IPS-NIHi7 (cell line): Measurements from ENCODE around the gene SLC4A5.
A peak's percentile ranks its signal among the peaks of the same experiment; 100 is the strongest.

Experiments
- DNase-seq: peaks from one replicate; pipeline ENCODE4 v3.0.0; 2012; ENCODE audit warnings: mixed read lengths; ENCODE audit errors: extremely low spot score

Gene SLC4A5, protein sequence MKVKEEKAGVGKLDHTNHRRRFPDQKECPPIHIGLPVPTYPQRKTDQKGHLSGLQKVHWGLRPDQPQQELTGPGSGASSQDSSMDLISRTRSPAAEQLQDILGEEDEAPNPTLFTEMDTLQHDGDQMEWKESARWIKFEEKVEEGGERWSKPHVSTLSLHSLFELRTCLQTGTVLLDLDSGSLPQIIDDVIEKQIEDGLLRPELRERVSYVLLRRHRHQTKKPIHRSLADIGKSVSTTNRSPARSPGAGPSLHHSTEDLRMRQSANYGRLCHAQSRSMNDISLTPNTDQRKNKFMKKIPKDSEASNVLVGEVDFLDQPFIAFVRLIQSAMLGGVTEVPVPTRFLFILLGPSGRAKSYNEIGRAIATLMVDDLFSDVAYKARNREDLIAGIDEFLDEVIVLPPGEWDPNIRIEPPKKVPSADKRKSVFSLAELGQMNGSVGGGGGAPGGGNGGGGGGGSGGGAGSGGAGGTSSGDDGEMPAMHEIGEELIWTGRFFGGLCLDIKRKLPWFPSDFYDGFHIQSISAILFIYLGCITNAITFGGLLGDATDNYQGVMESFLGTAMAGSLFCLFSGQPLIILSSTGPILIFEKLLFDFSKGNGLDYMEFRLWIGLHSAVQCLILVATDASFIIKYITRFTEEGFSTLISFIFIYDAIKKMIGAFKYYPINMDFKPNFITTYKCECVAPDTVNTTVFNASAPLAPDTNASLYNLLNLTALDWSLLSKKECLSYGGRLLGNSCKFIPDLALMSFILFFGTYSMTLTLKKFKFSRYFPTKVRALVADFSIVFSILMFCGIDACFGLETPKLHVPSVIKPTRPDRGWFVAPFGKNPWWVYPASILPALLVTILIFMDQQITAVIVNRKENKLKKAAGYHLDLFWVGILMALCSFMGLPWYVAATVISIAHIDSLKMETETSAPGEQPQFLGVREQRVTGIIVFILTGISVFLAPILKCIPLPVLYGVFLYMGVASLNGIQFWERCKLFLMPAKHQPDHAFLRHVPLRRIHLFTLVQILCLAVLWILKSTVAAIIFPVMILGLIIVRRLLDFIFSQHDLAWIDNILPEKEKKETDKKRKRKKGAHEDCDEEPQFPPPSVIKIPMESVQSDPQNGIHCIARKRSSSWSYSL

DNA sequence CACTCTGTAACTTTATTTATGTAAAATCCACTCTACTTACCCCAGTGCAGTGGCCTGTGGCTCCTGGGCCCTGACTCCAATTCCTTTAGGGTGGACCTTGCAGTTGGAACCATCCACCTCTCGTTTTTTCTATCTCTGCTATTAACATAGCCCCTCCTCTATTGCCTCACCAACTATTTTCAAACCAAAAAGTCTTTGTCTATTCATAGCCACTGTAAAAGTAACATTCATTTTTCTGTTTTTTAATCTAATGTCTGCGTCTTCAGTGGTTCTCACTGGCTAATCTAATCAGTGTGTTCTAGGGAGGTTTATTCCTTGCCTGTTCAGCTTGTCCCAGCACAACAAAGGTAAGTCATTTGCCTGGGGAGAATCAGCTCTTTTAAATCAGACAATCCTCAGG, at the start of gene SLC4A5:
Gene SLC4A5 (minus strand): TSS at position 101 of the 400 bp plus-strand sequence. CDS start 28,393 bp downstream, outside the sequence.
- no peak for DNase-seq

DNA sequence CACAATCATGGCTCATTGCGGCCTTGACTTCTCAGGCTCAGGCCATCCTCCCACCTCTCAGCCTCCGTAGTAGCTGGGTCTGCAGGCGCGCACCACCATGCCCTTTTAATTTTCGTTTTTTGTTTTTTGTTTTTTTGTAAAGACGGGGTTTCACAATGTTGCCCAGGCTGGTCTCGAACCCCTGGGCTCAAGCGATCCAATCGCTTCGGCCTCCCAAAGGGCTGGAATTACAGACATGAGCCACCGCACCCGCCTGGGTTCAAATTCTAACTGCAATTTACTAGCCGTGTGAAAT, 49.2 kb upstream of the SLC4A5 start:
- no peak for DNase-seq

DNA sequence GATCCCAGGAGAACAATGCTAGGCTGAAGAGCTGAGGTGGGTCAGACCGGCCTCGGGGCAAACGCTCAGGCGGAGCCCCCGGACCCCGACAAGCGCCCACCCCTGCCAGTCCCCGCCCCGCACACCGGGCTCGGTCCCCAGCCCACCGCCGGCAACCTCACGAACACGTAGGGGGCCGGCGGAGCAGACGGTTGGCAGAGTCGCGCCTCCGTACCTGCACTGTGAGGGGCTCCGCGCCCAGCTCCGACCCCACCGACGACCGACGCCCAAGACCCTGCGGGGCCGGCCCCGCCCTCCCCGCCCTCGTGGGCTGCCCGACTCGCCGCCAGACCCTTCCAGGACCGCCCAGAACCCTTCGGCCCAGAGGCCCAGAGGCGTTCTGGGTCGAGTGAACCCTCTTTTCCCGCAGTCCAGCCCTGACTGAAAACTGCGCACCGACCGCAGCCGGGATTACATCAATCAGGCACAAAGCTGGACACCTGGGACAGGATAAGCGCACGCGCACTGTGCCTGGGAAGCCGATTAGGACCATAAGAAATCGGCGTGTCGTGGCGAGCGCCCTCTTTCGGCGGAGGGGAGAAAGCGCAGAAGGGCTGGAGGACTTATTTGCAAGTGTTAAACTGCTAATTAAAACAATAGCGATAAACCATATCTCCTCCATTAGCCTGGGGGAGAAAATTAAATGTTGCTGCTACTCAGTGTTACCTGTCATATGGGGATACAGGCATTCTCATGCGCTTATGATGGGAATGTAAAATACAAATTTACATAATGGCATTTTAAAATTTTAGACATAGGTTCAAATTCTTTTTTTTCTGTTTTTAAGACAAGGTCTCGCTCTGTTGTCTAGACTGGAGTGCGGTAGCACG, 48.6 kb upstream of the SLC4A5 start:
- peak; percentile 92 for DNase-seq

DNA sequence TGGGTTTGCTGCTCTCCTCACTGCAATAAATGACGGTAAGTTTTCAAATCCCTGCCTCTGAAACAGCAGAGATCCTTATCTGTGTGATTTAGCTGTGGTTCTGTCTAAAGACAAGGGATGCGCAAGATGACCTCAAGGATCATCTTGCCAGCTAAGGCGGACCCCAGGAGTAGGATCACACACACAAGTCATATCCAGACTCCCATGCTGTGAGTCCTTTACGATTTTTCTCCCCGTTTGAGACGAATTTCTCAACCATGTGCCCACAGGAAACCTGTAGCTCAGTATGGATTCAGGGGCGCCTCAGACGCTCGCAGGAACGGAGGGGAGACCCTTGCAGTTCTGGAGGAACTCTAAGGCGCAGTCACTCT, 48.0 kb upstream of the SLC4A5 start:
- DNase-seq: peak; percentile 36

DNA sequence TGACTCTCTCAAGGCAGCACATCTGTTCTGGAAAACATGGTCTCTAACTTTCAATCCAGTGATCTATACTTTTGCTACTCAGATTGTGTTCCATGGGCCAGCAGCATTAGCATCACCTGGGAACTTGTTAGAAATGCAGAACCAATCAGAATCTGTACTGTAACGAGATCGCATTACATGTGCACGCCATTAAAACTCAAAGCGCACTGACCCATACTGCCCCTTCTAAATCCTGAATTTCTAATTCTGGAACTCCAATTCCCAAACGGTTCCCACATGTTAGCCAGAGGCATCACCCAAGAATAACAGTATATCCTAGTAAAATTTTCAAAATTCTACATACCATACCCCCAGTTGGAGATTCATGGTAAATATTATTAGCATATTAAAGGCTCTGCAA, 47.4 kb upstream of the SLC4A5 start:
- DNase-seq: no peak

DNA sequence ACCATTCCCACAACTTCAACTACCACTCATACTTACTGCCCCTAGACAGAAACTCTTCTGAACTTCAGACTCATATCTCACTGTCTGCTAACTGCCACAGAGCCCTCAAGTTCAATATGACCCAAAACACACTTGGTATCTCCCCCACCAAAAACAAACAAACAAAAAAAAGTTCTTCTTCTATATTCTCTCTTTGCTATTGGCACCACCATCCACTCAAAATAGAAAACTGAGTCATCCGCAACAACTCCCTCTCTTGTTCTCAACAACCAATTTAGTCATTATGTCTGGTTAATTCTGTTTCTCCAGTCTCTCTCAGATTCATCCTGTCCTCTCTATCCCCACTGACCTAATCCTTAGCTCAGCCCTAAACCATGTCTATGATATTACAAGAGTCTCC, 44.1 kb upstream of the SLC4A5 start:
- DNase-seq: no peak

DNA sequence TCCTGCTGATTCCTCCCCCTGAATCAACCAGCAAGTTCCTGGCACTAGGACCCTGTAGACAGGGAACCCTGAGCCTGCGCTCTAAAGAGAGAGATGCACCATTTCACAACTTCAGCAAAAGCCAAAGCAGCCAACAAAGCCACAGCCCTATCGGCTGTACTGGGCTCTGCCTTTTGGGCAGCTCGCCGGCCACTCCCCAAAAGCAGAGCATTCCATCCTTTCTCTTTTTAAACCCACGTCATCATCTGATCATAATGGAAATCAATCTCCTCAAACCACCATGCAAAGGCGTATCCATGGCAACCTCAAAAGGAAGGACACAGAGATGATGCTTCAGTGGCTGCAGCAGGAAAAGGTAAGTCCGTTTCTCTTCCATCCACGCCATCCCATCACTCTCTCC, 42.2 kb upstream of the SLC4A5 start:
- no peak for DNase-seq

DNA sequence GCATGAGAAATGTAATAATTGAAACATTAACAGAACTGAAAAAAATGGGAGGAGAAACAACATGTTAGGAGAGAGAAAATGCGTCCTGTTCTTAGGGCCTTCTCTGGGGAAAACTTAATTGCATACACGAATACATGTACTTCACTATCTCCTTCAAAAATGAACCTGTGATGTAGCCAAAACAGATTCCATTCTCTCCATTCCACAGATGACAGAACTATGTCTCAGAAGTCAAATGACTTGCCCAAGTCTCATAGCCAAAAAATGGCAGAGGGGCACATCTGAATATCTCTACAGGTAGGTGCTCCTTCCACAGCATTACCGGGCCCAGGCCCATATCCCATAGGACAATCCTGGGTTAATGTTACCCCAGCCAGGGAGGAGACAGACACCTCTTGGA, 40.8 kb upstream of the SLC4A5 start:
- no peak for DNase-seq

DNA sequence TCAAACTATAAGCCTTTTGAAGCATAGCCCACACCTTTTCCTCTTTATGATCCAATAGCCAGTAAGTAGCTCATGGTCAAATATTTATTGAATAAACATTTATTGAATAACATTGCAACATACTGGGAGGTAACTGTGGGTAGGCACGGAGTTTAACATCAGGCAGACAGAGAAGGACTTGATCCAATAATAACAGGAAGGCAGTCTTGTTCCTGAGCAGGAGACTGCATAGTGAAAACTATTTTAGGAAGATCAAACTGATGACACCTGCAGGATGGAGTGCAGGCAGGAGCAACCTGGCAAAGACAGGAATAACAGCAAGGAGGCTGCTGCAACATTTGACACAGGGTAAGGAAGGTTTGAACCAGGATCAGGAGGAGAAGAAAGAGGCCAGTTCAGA, 40.0 kb upstream of the SLC4A5 start:
- no peak for DNase-seq

DNA sequence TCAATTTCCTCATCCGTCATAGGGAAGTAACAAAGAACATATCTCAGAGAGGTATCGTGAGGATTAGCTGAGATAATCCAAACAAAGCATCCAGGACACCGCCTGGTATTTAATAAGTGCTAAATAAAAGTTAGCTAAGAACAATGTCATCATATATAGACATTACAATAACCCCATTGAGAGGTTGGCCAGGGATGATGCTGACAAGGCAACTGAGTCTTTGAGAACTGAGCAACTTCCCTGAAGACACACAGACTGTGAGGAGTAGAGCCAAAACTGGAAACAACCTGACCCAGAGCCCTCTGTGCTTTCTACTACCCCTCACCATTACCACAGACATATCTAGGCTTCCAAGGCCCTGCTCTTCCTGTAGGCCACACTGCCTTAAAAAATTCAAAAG, 38.5 kb upstream of the SLC4A5 start:
- no peak for DNase-seq

DNA sequence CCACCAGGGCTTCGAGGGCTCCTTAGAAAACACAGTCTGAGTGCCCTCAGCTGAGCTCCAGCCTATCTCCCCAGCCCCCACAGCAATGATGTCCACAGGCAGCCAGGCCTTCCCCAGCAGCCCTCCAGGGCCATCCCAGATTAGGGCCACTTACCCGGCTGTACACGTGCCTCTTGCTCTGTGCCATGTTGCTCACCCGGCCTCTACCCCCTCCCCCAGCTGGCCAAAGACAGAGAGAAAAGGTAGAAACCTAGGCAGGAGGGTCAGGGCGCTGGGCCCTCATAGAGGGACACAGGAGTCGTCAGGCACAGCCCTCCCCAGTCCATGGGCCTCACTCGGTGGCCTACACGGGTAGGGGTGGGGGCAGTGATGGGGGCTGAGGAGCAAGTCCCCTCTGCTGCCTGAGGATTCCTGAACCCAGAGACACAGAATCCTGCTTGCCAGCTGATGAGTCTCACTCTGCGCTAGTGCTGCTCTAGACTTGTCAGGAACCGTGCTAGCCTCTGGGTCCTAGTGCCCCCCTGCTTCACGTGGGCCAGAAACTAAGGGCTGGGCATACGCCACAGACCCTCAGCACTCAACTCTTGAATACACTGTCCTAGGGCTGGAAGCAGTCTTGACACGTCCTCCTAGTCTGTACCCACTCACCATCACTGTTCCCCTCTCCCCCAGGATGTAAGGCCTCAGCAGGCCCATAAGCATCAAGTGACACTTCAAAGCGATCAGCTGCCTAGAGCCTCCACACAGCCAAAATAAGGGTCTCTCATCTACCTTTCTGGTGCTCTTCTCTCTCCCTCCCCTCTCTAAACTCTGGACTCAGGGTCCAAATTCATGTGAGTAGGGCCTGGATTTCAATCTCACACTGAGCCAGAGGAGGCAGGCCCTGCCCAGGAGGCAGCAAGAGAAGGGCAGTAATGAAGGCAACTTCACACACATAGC, 36.9 kb upstream of the SLC4A5 start, which contains the start of gene DCTN1:
Gene DCTN1 (minus strand): TSS at position 461 of the 939 bp plus-strand sequence. CDS start 274 bp downstream, at position 187.
- peak; percentile 72 for DNase-seq

DNA sequence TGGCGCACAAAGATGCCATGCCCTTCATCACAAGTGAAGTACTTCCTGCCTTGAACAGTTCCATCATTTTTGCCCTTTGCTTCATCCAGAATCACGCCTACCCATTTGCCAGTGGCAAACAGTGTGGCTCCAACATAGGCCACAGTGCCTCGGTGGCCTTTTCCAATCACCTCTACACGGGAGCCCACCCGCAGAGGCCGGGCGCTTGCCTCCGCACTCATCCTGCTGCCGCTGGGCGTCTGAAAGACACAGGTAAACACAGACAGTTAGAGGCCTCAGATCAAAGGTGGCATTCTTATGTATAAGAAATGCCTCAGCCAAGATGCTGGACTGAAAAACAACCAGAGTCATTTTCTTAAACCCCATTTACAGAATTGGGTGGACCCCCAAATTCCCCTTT, 34.8 kb upstream of the SLC4A5 start:
- no peak for DNase-seq

DNA sequence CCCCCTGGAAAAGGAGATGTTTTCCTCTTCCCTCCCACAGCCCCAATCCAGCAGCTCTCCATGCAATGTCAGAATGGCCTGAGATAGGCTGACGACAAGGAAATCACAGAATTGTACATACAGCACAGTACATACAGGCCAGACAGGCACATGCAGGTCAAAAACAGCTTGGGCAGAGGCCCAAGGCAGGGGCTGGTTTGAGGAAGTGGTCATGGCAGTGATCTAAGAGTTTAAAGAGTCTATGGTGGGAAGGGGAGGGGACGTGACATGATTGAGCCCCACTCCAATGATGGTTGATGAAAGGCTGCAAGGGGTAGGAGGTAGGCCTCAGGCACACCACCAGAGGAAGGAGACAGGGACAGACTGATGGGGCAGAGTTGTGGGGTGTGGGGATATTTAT, 32.6 kb upstream of the SLC4A5 start:
- no peak for DNase-seq

DNA sequence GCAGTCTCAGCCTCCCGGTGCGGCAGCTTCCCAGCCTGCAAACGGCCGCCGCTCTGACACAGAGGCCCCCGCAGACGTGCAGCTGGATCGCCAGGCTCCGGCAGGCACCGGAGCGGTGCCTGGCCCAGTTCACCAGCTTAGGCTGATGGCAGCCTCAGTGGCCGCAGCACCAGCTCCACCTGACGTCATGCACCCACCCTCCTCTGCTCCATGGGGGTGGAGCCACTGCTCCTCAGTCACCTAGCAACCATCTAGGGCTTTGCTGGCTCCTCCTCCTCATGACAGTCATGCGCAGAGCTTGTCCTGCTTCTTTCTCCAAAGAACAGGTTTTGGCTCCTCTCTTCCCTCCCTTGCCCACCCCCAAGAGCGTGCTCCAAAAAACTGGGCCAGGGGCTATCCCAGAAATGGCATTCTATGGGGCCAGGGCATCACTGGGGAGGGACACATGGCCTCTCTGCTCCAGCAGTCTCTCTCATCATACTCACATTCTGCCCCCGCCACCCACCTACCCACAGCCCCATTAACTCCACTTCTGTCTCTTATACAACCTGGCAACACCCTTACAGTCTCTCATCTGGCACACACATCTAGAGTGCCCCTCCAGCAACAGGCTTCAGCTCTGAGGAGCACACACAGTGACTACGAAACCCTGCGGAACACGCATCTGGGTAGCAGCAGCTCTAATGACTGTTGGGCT, 31.4 kb upstream of the SLC4A5 start:
- DNase-seq: peak; percentile 99

DNA sequence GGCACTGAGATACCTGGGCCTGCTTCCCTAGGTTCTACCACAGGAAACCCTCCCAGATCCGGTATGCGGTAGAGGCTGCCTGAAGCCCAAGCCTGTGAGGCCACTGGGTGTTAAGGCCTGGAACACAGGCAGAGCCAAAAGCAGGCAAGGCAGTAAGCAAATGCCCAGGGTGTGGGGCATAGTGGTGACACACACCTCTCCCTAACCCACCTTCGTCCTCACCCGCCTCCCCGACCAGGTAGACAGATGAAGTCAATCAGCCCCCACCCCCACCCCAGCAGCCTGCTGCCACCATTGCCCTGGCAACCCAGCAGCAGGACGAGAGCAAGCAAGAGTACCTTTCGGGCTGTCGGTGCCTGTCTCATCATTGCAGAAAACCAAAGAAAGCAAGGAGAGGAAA, 30.8 kb upstream of the SLC4A5 start:
- peak; percentile 27 for DNase-seq

DNA sequence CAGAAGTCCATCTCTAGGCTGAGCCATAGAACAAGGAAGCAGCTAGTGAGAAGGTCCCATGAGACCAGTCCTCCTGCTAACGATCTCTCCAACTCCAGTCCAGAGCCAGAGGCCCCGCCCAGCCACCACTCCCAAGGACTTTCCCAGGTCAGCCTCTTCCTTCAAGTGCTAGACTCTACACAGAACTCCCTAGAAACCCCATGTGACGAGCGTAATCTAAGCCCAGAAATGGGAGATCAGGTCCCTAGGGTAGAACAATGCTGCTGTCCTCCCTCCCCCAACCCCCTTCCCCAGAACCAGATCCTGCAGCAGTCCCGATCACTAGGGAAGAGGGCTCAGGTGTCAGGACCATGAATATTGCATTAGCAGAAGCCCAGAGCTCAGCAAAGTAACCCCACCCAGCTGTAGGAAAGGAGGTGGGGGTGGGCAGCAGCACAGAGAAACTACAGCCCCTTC, 30.0 kb upstream of the SLC4A5 start:
- peak; percentile 44 for DNase-seq

DNA sequence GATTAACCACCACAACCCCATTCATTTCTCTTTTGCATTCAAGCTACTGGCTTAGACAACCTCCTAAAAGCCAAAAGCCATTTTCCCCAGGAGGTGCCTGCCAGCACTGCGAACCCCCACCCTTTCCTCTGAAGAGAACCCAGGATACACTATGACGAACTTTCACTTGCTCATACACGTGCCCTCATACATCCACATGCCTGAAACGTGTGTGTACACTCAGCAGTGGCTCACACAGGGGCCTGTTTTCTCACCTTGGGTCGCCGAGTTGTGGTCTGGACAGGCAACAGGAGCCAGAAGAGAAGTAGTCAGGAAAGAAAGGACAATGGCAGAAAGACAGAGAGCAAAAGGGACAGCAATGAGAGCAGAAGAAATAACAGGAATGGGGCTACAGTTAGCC, 29.5 kb upstream of the SLC4A5 start:
- DNase-seq: no peak

DNA sequence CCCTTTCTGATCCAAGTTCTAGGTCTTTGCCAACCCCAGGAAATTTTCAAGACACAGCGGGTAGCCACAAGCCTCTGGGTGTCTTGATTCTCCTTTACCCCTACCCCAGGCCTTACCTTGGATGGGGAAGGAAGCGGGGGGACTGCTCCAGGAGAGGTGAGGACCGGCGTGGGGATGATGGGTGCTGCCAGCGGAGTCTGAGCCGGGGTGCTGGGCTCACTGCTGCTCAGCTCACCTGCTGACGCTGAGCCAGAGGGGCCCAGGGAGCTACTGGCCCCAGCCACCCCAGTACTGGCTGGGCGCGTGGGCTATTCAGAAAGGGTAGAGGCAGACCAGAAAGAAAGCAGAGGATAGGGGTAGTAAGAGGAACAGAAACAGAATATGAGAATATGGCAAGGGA, 28.2 kb upstream of the SLC4A5 start:
- DNase-seq: no peak

DNA sequence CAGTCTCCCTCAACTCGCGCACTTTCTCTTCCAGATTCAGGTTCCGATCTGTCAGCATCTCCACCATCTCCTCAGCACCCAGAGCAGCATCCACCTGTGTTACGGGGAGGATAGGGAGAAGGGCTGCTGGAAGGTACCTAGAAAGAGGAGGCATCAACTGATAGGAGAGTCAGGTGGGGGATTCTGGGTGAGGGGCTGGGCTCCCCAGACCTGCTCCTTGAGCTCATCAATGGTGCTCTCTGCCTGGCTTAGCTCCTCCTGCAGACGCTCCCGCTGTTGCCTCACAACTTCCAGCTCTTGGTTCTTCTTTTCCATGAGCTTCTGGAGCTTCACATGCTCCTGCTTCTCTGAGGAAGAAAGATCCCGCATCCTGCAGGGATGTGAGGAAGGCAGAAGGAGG, 26.8 kb upstream of the SLC4A5 start:
- no peak for DNase-seq

DNA sequence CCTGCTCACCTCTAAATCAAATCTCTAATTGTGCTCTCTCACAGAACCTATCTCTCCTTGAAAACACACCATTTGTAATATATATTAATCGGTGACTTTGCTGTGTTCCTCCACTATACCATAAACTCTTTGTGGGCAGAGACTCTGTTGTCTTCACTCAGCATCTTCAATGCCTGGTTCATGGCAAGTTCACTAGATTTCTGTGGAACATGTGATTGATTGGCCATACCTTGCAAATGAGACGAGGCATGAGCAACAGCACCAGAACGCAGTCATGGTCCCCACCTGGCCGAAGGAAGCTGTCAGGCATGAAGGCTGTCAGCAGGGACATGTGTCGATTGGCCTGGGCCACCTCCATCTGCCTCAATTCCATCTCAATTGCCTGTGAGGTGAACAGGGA, 25.3 kb upstream of the SLC4A5 start:
- no peak for DNase-seq
